Natural killer cell (primary cell): ENCODE results near the gene PHF21A. TPM values are rescaled to one million over a fixed set of nuclear protein-coding genes. Genes with fewer than 3 reads are reported as not detected.

Source experiments
- ATAC-seq, 3 donors: fragments of 150-1000 bp in 2 of 3; fragments of 200-7000 bp in 1 of 3; cut with Tn5 transposase; 1 replicate in 1 of 3; 2 replicates in 2 of 3; pipeline ENCODE4 v1.10.0; 2021; ENCODE audit warnings: mild to moderate bottlenecking in 2 of 3, moderate library complexity in 2 of 3
- DNase-seq, 2 donors: peaks; one replicate each; pipeline versions ENCODE4 v3.0.0 to v3.0.0-alpha.2; 2013 to 2021; ENCODE audit warnings: mixed read lengths in 1 of 2
- H3K27ac ChIP-seq: one replicate; pipeline ENCODE4 v1.5.1; 2013; ENCODE audit warnings: mild to moderate bottlenecking, low read length
- H3K27me3 ChIP-seq: one replicate; pipeline ENCODE4 v1.6.1; 2013; ENCODE audit warnings: low read length; ENCODE audit not compliant: control insufficient read depth, insufficient read depth
- H3K36me3 ChIP-seq: one replicate; pipeline ENCODE4 v1.6.1; 2013; ENCODE audit warnings: low read length; ENCODE audit not compliant: control insufficient read depth, insufficient read depth
- H3K4me1 ChIP-seq: one replicate; pipeline ENCODE4 v1.6.1; 2013; ENCODE audit warnings: low read length; ENCODE audit not compliant: control insufficient read depth, insufficient read depth
- H3K4me3 ChIP-seq: one replicate; pipeline ENCODE4 v1.5.1; 2013; ENCODE audit warnings: low read length
- H3K9me3 ChIP-seq: one replicate; pipeline ENCODE4 v1.6.1; 2013; ENCODE audit warnings: low read length; ENCODE audit not compliant: control insufficient read depth, insufficient read depth
- H3K27ac Mint-ChIP-seq, 2 donors: one replicate each; pipeline ENCODE4 v1.8.0; 2022; ENCODE audit warnings: mild to moderate bottlenecking in 2 of 2, mixed read lengths in 2 of 2, moderate library complexity in 1 of 2
- H3K27me3 Mint-ChIP-seq, 2 donors: one replicate each; pipeline ENCODE4 v1.8.0; 2022; ENCODE audit warnings: low read depth in 2 of 2, mixed read lengths in 2 of 2
- H3K36me3 Mint-ChIP-seq: one replicate; pipeline ENCODE4 v1.8.0; 2022; ENCODE audit warnings: mixed read lengths
- H3K4me1 Mint-ChIP-seq, 2 donors: one replicate each; pipeline ENCODE4 v1.8.0; 2022; ENCODE audit warnings: mixed read lengths in 2 of 2
- H3K4me3 Mint-ChIP-seq: one replicate; pipeline ENCODE4 v1.8.0; 2022; ENCODE audit warnings: mild to moderate bottlenecking, moderate library complexity, mixed read lengths
- H3K9me3 Mint-ChIP-seq, 2 donors: one replicate each; pipeline ENCODE4 v1.8.0; 2022; ENCODE audit warnings: mixed read lengths in 2 of 2
- WGBS: methylation state at CpG from one replicate; pipeline ENCODE4 v1.1.7; 2013; ENCODE audit warnings: missing lambda C conversion rate; ENCODE audit not compliant: insufficient coverage; 5-methylcytosine and 5-hydroxymethylcytosine counted together
- intact Hi-C: fragments of 100-400 bp; cut with micrococcal nuclease; formaldehyde crosslinking; loops from one replicate; pipeline ENCODE4 v1.14.2; 2022
- total RNA-seq, 4 donors: library from RNA; stranded (reverse); fragments of 120-200 nt in 1 of 4; gene quantifications; one replicate each; pipeline versions ENCODE4 v1.2.3 to v1.2.4, GENCODE V29; 2013 to 2022
- TF ChIP-seq, protein P1 (sequence below): fragments of 200-600 bp; IDR thresholded peaks from one replicate; pipeline ENCODE4 v1.8.0; 2022; ENCODE audit warnings: antibody characterized with exemption

The PHF21A gene
- total RNA-seq, 3 donors from 2014 or later (not counting 1 experiment from before 2014, with no cell fraction given) = 138 to 147 (median 139) TPM

DNA sequence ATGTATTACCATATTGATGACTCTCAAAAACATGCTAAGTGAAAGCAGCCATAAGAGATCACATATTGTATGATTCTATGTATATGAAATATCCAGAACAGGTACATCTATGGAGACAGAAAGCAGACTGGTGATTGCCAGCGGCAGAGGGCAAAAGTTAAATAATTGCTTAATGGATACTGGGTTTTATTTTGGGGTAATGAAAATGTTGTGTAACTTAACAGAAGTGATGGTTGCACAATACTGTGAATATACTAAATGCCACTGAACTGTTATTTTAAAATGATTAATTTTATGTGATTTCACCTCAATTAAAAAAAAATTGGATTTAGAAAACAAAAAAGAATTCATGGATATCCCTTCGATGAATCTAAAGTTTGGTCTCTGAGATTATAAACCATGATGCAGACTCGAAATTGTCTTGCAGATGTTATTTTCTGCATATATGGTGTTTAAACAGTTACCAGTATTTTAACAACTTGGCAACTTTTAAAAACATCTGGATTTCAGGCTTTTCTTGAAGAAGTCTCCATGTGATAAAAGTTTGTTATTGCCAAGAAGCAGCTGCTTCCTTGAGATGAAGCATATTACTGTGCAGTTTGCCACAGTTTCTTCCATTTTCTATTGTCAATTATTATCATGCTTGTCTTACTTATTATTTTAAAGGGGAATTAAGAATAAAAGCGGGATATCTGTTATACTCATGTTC lies 160.7 kb downstream of the PHF21A start:
- intact Hi-C loops = loop anchor here (10.0 kb wide), 1 partner anchor 164 kb away; the partner anchor contains the start of gene PHF21A
- Mint-ChIP-seq H3K27me3 (no peaks in the 10 kb centered on the region), H3K4me3 (no peak overlapping the region), H3K27ac (no peak overlapping the region), H3K9me3 (no peaks in the 10 kb centered on the region), H3K36me3 (peaks cover 4% of the 10 kb centered on the region), H3K4me1 (peaks cover 6 to 9% of the 10 kb centered on the region in 2 donors)
- H3K27me3 ChIP-seq = no peaks in the 10 kb centered on the region
- H3K4me3 ChIP-seq = no peak overlapping the region
- 91% methylated on average over 3 of the region's 4 CpGs for WGBS
- no peaks in the 10 kb centered on the region for H3K4me1 ChIP-seq
- DNase-seq = no peak
- ATAC-seq = no peak
- no peaks in the 10 kb centered on the region for H3K9me3 ChIP-seq
- H3K27ac ChIP-seq = no peak overlapping the region
- TF ChIP-seq, protein P1, sequence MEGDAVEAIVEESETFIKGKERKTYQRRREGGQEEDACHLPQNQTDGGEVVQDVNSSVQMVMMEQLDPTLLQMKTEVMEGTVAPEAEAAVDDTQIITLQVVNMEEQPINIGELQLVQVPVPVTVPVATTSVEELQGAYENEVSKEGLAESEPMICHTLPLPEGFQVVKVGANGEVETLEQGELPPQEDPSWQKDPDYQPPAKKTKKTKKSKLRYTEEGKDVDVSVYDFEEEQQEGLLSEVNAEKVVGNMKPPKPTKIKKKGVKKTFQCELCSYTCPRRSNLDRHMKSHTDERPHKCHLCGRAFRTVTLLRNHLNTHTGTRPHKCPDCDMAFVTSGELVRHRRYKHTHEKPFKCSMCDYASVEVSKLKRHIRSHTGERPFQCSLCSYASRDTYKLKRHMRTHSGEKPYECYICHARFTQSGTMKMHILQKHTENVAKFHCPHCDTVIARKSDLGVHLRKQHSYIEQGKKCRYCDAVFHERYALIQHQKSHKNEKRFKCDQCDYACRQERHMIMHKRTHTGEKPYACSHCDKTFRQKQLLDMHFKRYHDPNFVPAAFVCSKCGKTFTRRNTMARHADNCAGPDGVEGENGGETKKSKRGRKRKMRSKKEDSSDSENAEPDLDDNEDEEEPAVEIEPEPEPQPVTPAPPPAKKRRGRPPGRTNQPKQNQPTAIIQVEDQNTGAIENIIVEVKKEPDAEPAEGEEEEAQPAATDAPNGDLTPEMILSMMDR = no peak
- H3K36me3 ChIP-seq = peaks cover 30% of the 10 kb centered on the region

DNA sequence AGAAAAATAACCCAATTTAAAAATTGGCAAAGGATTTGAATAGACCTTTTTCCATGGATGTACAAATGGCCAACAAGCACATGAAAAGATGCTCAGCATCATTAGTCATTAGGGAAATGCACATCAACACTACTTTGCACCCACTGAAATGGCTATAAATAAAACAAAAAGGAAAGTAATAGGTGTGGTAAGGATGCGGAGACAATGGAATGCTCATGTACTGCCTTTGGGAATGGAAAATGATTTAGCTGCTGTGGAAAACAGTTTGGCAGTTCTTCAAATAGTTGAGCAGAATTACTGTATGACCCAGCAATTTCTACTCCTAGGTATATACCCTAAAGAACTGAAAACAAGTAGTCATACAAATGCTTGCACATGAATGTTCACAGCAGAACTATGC lies 161.4 kb downstream of the PHF21A start:
- H3K27ac Mint-ChIP-seq = no peak overlapping the region
- no peaks in the 10 kb centered on the region for H3K9me3 Mint-ChIP-seq
- Histone ChIP-seq H3K27me3 (no peaks in the 10 kb centered on the region), H3K27ac (no peak overlapping the region), H3K9me3 (no peaks in the 10 kb centered on the region), H3K4me1 (no peaks in the 10 kb centered on the region), H3K36me3 (peaks cover 27% of the 10 kb centered on the region), H3K4me3 (no peak overlapping the region)
- peaks cover 10% of the 10 kb centered on the region for H3K36me3 Mint-ChIP-seq
- H3K4me3 Mint-ChIP-seq = no peak overlapping the region
- H3K4me1 Mint-ChIP-seq = peaks cover 6 to 9% of the 10 kb centered on the region in 2 donors
- TF ChIP-seq, protein P1 = no peak
- intact Hi-C loops = loop anchor here (10.0 kb wide), 1 partner anchor 165 kb away; the partner anchor contains the start of gene PHF21A
- DNase-seq (no peak), ATAC-seq (no peak)
- WGBS = 100% methylated on average over 1 of the region's 1 CpG
- H3K27me3 Mint-ChIP-seq = no peaks in the 10 kb centered on the region

DNA sequence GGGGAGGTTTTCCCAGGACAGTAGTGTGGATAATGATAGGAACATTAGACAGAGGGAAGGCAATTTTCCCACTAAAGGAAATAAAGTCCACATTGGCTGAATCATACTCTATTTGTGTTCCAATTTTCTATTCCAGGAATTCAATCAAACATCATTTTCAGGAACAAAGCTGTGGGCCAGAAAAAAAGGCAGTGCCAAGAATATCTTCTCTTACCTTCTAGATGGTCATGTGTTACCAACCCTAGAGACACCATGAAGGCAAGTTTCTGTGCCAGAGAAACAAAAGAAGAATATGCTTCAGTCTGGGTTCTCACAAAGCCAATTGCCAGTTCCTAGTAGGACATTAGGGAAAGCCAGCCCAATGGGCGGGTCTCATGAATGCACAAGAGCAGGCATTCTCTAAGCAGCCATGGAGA lies 171.3 kb downstream of the PHF21A start:
- no peaks in the 10 kb centered on the region for H3K27me3 Mint-ChIP-seq
- no peak overlapping the region for H3K27ac ChIP-seq
- no peak for DNase-seq
- H3K36me3 ChIP-seq = peaks cover 71% of the 10 kb centered on the region
- H3K9me3 Mint-ChIP-seq = no peaks in the 10 kb centered on the region
- H3K4me1 Mint-ChIP-seq = no peaks in the 10 kb centered on the region
- no peaks in the 10 kb centered on the region for H3K9me3 ChIP-seq
- TF ChIP-seq, protein P1 = no peak
- no peak for ATAC-seq
- no peak overlapping the region for H3K27ac Mint-ChIP-seq
- intact Hi-C loops = no loop called here
- H3K27me3 ChIP-seq = no peaks in the 10 kb centered on the region
- 86% methylated on average over 1 of the region's 1 CpG for WGBS
- H3K36me3 Mint-ChIP-seq = peaks cover 50% of the 10 kb centered on the region
- no peaks in the 10 kb centered on the region for H3K4me1 ChIP-seq
- no peak overlapping the region for H3K4me3 ChIP-seq
- no peak overlapping the region for H3K4me3 Mint-ChIP-seq

DNA sequence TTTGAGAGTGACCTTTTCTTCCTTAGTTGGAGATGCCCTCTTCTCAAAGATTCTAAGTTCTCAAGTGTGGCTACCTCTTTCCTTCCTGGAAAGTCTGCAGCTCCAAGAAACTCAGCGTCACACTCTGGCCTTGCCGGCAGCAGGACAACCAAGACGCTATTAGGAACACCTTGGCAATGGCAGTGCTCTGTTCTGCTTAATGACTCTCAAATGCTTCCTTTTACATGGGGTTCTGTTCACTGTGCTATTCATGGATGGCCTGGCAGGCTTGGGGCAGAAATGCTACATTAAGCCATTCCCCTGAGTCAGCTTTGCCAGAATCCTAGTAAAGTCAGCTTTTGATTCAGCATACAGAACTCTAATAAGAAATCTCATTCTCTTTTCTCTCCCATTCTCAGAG lies 172.9 kb downstream of the PHF21A start:
- TF ChIP-seq, protein P1 = no peak
- intact Hi-C loops = no loop called here
- 99% methylated on average over 3 of the region's 3 CpGs for WGBS
- ATAC-seq (no peak), DNase-seq (no peak)
- Mint-ChIP-seq H3K27ac (no peak overlapping the region), H3K4me1 (no peaks in the 10 kb centered on the region), H3K36me3 (peaks cover 50% of the 10 kb centered on the region), H3K27me3 (no peaks in the 10 kb centered on the region), H3K9me3 (no peaks in the 10 kb centered on the region), H3K4me3 (no peak overlapping the region)
- Histone ChIP-seq H3K36me3 (peaks cover 80% of the 10 kb centered on the region), H3K9me3 (no peaks in the 10 kb centered on the region), H3K4me3 (no peak overlapping the region), H3K4me1 (no peaks in the 10 kb centered on the region), H3K27me3 (no peaks in the 10 kb centered on the region), H3K27ac (no peak overlapping the region)
